ENCODE measurements around the gene QRFP. TPM values are rescaled to one million over a fixed set of nuclear protein-coding genes. Genes with fewer than 3 reads are reported as not detected.

Gene QRFP
- total RNA-seq, 1 experiment from 2014 or later = not detected

DNA sequence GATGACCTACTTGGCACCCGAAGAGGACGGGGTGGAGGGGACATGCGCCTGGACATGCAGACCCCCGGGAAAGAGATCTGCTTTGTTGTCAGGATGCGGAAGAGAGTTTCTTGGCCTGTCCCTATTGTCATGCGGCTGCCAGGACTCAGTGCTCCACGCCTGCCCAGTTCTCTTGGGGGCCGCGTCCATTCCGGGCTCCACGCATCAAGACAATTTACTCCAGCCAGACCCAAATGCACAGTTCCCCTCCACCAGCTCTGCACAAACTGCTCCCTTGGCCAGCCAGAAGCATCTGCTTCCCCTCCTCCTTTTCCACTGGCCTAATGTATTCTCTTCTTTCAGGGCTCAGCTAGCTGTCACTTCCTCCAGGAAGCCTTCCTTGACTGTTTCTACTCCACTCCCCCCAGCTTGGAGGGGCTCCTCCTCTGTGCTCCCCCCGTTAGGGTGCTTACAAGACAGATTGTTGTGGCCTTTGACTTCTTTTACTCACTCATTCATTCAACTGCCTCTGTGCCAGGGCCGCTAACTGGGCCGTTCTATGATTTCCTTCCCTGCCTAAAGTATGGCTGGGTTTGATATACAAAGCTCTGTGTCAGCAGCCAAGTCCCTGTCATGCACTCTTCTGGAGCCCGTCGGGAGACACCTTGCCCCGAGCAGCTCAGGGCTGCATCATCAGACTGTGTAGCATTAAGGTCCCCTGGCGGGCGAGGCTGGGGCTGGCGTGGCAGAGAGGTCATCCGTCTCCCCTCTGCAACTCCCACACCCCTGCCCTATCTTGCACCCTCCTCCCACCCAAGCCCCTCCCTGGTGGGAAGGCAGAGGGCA, 35.9 kb upstream of the QRFP start:
- Mint-ChIP-seq H3K4me1 (ENCODE audit: insufficient read depth, unreplicated experiment) (peaks cover 18% of the 10 kb centered on the region), H3K27ac (ENCODE audit: low read depth, unreplicated experiment) (no peak overlapping the region), H3K9me3 (ENCODE audit: unreplicated experiment) (no peaks in the 10 kb centered on the region), H3K36me3 (ENCODE audit: insufficient read depth, unreplicated experiment) (no peaks in the 10 kb centered on the region), H3K4me3 (ENCODE audit: unreplicated experiment) (no peak overlapping the region), H3K27me3 (ENCODE audit: insufficient read depth, unreplicated experiment) (no peaks in the 10 kb centered on the region)
- TF ChIP-seq, protein P1, sequence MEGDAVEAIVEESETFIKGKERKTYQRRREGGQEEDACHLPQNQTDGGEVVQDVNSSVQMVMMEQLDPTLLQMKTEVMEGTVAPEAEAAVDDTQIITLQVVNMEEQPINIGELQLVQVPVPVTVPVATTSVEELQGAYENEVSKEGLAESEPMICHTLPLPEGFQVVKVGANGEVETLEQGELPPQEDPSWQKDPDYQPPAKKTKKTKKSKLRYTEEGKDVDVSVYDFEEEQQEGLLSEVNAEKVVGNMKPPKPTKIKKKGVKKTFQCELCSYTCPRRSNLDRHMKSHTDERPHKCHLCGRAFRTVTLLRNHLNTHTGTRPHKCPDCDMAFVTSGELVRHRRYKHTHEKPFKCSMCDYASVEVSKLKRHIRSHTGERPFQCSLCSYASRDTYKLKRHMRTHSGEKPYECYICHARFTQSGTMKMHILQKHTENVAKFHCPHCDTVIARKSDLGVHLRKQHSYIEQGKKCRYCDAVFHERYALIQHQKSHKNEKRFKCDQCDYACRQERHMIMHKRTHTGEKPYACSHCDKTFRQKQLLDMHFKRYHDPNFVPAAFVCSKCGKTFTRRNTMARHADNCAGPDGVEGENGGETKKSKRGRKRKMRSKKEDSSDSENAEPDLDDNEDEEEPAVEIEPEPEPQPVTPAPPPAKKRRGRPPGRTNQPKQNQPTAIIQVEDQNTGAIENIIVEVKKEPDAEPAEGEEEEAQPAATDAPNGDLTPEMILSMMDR (IDR thresholded peaks at IDR 0.05; ENCODE audit: unreplicated experiment) = no peak
- no TSS peak for BruUV-seq (replicated peaks)
- DNase-seq (ENCODE audit: unreplicated experiment) = no peak
- ChIA-PET POLR2A (no interaction called here), CTCF (interaction anchor here (0.5 to 1.7 kb wide), 5 partner anchors 10 to 66 kb away, joined by 3 to 4 read pairs (median 3); no protein-coding TSS in a partner anchor)
- intact Hi-C loops (cut with micrococcal nuclease) = no loop called here

DNA sequence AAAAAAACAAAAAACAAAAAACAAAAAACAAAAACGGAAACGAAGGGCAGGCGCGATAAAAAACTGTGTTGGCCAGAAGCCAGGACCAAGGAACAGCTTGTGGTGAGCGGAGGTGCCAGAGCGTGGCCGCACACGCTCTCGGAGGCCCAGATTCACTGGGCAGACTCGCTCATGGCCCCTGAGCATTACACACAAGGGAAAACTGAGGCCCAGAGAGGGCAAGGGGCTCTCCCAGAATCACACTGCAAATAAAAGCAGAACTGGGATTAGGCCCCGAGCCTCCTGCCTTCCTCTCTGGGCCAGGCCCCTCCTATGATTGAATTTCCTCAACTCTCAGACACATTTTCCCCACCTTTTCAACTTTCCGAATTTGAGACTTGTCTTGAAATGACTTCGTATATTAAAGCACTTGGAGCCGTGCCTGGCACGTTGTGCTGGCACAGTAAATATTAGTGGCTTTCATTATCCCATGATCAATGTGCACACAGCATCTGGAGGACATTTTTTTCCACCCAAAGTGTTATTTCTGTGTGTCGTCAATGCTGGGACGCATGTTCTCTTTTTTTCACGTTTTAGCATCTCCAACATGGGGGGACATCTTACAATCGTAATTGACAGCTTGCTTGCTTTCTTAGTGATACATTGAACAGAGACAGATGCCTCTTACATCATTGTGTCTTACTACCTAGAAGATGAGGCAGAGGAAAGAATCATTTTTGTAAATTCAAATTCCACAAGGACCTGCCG, 35.1 kb upstream of the QRFP start:
- no peak for DNase-seq (ENCODE audit: unreplicated experiment)
- H3K4me3 Mint-ChIP-seq (ENCODE audit: unreplicated experiment) = no peak overlapping the region
- intact Hi-C loops (cut with micrococcal nuclease) = no loop called here
- ChIA-PET CTCF (interaction anchor here (1.7 kb wide), 1 partner anchor 65 kb away, joined by 3 read pairs; no protein-coding TSS in a partner anchor), POLR2A (no interaction called here)
- peaks cover 14% of the 10 kb centered on the region for H3K4me1 Mint-ChIP-seq (ENCODE audit: insufficient read depth, unreplicated experiment)
- no TSS peak for BruUV-seq (replicated peaks)
- H3K36me3 Mint-ChIP-seq (ENCODE audit: insufficient read depth, unreplicated experiment) = no peaks in the 10 kb centered on the region
- H3K27me3 Mint-ChIP-seq (ENCODE audit: insufficient read depth, unreplicated experiment) = no peaks in the 10 kb centered on the region
- H3K27ac Mint-ChIP-seq (ENCODE audit: low read depth, unreplicated experiment) = no peak overlapping the region
- H3K9me3 Mint-ChIP-seq (ENCODE audit: unreplicated experiment) = no peaks in the 10 kb centered on the region
- TF ChIP-seq, protein P1 (IDR thresholded peaks at IDR 0.05; ENCODE audit: unreplicated experiment) = no peak

DNA sequence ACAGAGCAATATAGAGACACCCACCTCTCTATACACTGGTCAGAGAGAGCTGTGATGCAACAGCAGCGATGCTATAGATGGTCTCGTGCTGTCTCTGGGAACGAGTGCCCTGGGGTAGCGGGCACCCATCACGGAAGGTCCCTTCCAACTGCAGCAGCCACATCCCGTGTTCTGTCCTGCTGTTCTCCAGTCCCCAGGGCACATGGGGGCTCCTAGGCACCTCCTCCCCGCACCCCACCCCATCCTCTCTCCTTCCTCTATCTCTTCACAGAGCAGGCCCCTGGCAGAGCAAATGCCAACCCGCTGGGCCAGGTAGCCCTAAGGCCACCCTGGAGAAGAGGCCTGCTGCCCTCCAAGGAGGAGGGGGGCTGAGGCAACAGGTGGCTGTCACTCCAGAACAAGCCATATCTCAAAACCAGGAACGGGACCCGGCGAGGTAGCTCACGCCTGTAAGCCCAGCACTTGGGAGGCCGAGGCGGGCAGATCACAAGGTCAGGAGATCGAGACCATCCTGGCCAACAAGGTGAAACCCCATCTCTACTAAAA, 34.3 kb upstream of the QRFP start:
- no peak for DNase-seq (ENCODE audit: unreplicated experiment)

More for the DNA sequence above, 34.3 kb upstream of the QRFP start:
- TF ChIP-seq, protein P1 (IDR thresholded peaks at IDR 0.05; ENCODE audit: unreplicated experiment) = no peak
- CTCF ChIA-PET = interaction anchor here (0.6 to 1.7 kb wide), 2 partner anchors 64 to 66 kb away, joined by 3 read pairs; no protein-coding TSS in a partner anchor
- Mint-ChIP-seq H3K36me3 (ENCODE audit: insufficient read depth, unreplicated experiment) (no peaks in the 10 kb centered on the region), H3K9me3 (ENCODE audit: unreplicated experiment) (no peaks in the 10 kb centered on the region), H3K4me1 (ENCODE audit: insufficient read depth, unreplicated experiment) (peaks cover 6% of the 10 kb centered on the region), H3K27ac (ENCODE audit: low read depth, unreplicated experiment) (no peak overlapping the region), H3K4me3 (ENCODE audit: unreplicated experiment) (no peak overlapping the region), H3K27me3 (ENCODE audit: insufficient read depth, unreplicated experiment) (no peaks in the 10 kb centered on the region)
- intact Hi-C loops (cut with micrococcal nuclease) = no loop called here
- POLR2A ChIA-PET = no interaction called here
- BruUV-seq (replicated peaks) = no TSS peak

Measured in MCF 10A (cell line).